Measurements from ENCODE around the gene ADSL. TPM values are rescaled to one million over a fixed set of nuclear protein-coding genes. Genes with fewer than 3 reads are reported as not detected.

Gene ADSL
- total RNA-seq, 4 donors from 2014 or later, result 36.1 to 71.8 (median 58.1) TPM

- peak overlapping the region in 1 of 4 donors; percentile 1 for H3K27ac ChIP-seq
- WGBS, 2 donors, result 83 to 86% methylated on average over 17 of the region's 17 CpGs
- DNase-seq (ENCODE audit: low spot score in 2 of 2), result no peak
- H3K27me3 ChIP-seq, result no peaks in the 10 kb centered on the region
- H3K36me3 ChIP-seq, result peaks cover 0 to 51% (median 19%) of the 10 kb centered on the region in 3 donors
- H3K9me3 ChIP-seq, result no peaks in the 10 kb centered on the region
- TF ChIP-seq POLR2A (IDR thresholded peaks at IDR 0.05) (no peak), EP300 (IDR thresholded peaks at IDR 0.05) (no peak), CTCF (IDR thresholded peaks at IDR 0.05) (no peak)
- no peak overlapping the region for H3K4me3 ChIP-seq
- peaks cover 0 to 40% (median 8%) of the 10 kb centered on the region in 4 donors for H3K4me1 ChIP-seq
Measured at GRCh38 chr22:40322818-40323447, 23.4 kb upstream of the ADSL start.

GRCh38 chr22:40323681-40324171, 22.6 kb upstream of the ADSL start:
- Histone ChIP-seq H3K36me3 (peaks cover 0 to 43% (median 19%) of the 10 kb centered on the region in 3 donors), H3K27me3 (no peaks in the 10 kb centered on the region), H3K4me1 (peaks cover 0 to 48% (median 8%) of the 10 kb centered on the region in 4 donors), H3K27ac (peak overlapping the region in 3 of 4 donors; percentile 15 to 25 (median 25)), H3K9me3 (no peaks in the 10 kb centered on the region), H3K4me3 (no peak overlapping the region)
- no peak for DNase-seq (ENCODE audit: low spot score in 2 of 2)
- TF ChIP-seq EP300 (IDR thresholded peaks at IDR 0.05), result no peak
- TF ChIP-seq POLR2A (IDR thresholded peaks at IDR 0.05), result no peak
- no peak for TF ChIP-seq CTCF (IDR thresholded peaks at IDR 0.05)
- 50 to 62% methylated on average over 8 of the region's 8 CpGs for WGBS, 2 donors

- Histone ChIP-seq H3K27me3 (no peaks in the 10 kb centered on the region), H3K9me3 (no peaks in the 10 kb centered on the region), H3K4me1 (peaks cover 0 to 55% (median 8%) of the 10 kb centered on the region in 4 donors), H3K27ac (peak overlapping the region in 3 of 4 donors; percentile 38 to 71 (median 61)), H3K36me3 (peaks cover 0 to 41% (median 19%) of the 10 kb centered on the region in 3 donors), H3K4me3 (no peak overlapping the region)
- TF ChIP-seq POLR2A (IDR thresholded peaks at IDR 0.05) (no peak), CTCF (IDR thresholded peaks at IDR 0.05) (no peak), EP300 (IDR thresholded peaks at IDR 0.05) (no peak)
- no peak for DNase-seq (ENCODE audit: low spot score in 2 of 2)
- 78 to 82% methylated on average over 19 of the region's 19 CpGs for WGBS, 2 donors
Measured at GRCh38 chr22:40324468-40325305, 21.6 kb upstream of the ADSL start.

GRCh38 chr22:40325315-40325714, 21.0 kb upstream of the ADSL start:
- TF ChIP-seq EP300 (IDR thresholded peaks at IDR 0.05), result no peak
- no peak for TF ChIP-seq CTCF (IDR thresholded peaks at IDR 0.05)
- no peak for TF ChIP-seq POLR2A (IDR thresholded peaks at IDR 0.05)
- peaks cover 0 to 61% (median 8%) of the 10 kb centered on the region in 4 donors for H3K4me1 ChIP-seq
- no peaks in the 10 kb centered on the region for H3K9me3 ChIP-seq
- peaks cover 0 to 41% (median 19%) of the 10 kb centered on the region in 3 donors for H3K36me3 ChIP-seq
- peak overlapping the region in 3 of 4 donors; percentile 38 to 71 (median 61) for H3K27ac ChIP-seq
- no peak overlapping the region for H3K4me3 ChIP-seq
- DNase-seq (ENCODE audit: low spot score in 2 of 2), result no peak
- H3K27me3 ChIP-seq, result no peaks in the 10 kb centered on the region
- WGBS, 2 donors, result 78 to 80% methylated on average over 5 to 6 of the region's 6 CpGs

All from tibial nerve (tissue), 4 donors.